BE2C (cell line): Measurements from ENCODE around the gene GOLGB1.

ENCODE experiments used
- DNase-seq: peaks from one replicate; pipeline ENCODE4 v3.0.0-alpha.2; 2020
- H3K27me3 ChIP-seq: fragments of 250-450 bp; sonication (Bioruptor Pico); 2 replicates; pipeline ENCODE4 v1.5.1; 2020; ENCODE audit warnings: mild to moderate bottlenecking
- H3K36me3 ChIP-seq: fragments of 250-450 bp; sonication (Bioruptor Pico); 2 replicates; pipeline ENCODE4 v1.5.1; 2020; ENCODE audit warnings: mild to moderate bottlenecking
- H3K4me1 ChIP-seq: fragments of 250-450 bp; sonication (Bioruptor Pico); 2 replicates; pipeline ENCODE4 v1.5.1; 2020
- H3K4me3 ChIP-seq: 2 replicates; pipeline ENCODE4 v1.5.1; 2011; ENCODE audit warnings: low read depth, low read length
- H3K9me3 ChIP-seq: fragments of 250-450 bp; sonication (Bioruptor Pico); 2 replicates; pipeline ENCODE4 v1.5.1; 2020
- CTCF ChIP-seq: IDR thresholded peaks from 2 replicates; pipeline ENCODE4 v1.5.1; 2012; ENCODE audit warnings: mild to moderate bottlenecking, low read depth, low read length

Gene GOLGB1

GRCh38 chr3:121736112-121736511 is 13.4 kb downstream of the GOLGB1 start:
- no peaks in the 10 kb centered on the region for H3K27me3 ChIP-seq
- TF ChIP-seq CTCF: no peak
- no peaks in the 10 kb centered on the region for H3K9me3 ChIP-seq
- H3K4me3 ChIP-seq: no peak overlapping the region
- no peak for DNase-seq
- no peaks in the 10 kb centered on the region for H3K36me3 ChIP-seq
- H3K4me1 ChIP-seq: no peaks in the 10 kb centered on the region

- no peaks in the 10 kb centered on the region for H3K4me1 ChIP-seq
- no peak overlapping the region for H3K4me3 ChIP-seq
- no peak for TF ChIP-seq CTCF
- H3K27me3 ChIP-seq: no peaks in the 10 kb centered on the region
- H3K36me3 ChIP-seq: no peaks in the 10 kb centered on the region
- no peaks in the 10 kb centered on the region for H3K9me3 ChIP-seq
- no peak for DNase-seq
These were observed 14.4 kb downstream of the GOLGB1 start for GRCh38 chr3:121735047-121735696.

DNA sequence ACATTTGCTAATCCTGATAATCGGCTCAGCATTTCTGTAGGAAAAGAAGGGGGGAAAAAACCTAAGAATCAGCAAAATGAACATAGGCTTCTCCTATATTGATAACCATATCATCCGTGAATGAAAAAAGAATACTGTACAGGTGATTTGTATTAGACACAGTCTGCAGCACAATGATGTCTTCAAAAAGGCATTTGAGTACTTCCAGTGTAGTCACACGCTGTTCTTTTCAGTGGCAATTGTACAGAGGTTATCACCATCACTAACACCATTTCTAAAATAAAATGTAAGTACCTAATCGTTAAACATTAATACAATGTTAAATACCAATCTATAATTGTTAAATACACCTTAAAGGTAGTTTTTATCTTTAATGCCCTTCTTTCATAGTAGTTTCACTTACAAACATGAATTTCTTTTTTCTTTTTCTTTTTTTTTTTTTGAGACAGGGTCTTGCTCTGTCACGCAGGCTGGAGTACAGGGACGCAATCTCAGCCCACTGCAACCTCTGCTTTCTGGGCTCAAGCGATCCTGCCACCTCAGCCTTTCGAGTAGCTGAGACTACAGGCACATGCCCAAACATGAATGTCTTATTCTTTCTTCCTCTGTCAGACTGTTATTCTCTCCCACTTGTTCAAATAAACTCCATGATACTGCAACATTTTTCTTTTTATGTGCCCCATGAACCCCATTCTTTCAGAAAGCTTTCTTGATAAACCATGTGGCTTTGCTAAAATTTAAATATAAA is 18.4 kb downstream of the GOLGB1 start:
- Histone ChIP-seq H3K4me1 (no peaks in the 10 kb centered on the region), H3K9me3 (no peaks in the 10 kb centered on the region), H3K36me3 (no peaks in the 10 kb centered on the region; the same call in 1 of the 2 replicates), H3K4me3 (no peak overlapping the region), H3K27me3 (no peaks in the 10 kb centered on the region)
- DNase-seq: no peak
- no peak for TF ChIP-seq CTCF

DNA sequence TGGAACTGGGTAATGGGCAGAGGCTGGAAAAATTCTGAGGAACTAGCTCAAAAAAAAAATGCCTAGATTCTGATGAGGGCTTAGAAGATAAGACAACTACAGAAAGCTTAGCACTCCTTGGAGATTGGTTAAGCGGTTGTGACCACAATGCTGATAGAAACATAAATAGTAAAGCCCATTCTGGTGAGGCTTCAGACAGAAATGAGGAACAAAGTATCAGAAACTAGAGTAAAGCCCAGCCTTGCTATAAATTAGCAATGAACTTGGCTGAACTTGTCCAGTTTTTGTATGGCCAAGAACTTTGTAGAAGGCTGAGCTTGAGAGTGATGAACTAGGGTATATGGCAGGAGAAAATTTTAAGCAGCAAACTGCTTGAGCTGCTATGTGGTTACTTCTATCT is 25.4 kb downstream of the GOLGB1 start:
- TF ChIP-seq CTCF: no peak
- no peak for DNase-seq
- peaks cover 3% of the 10 kb centered on the region for H3K36me3 ChIP-seq

DNA sequence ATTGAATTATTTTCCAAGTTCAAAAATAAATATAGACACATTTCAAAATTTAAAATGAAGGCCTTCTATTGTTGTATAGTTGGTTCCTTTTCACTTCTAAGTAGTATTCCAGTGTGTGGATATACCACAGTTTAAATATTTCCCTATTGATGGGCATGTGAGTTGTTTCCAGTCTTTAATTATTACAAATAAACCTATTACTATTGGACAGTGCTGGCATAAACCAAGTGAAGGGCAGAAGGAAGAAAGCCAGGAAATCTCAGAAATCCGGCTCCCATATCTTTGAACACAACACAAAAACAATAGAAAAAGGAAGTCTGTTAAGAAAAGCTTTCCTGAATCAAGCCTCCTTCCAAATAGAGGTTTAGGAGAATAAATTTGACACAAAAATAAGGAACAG is 26.1 kb downstream of the GOLGB1 start:
- no peak for DNase-seq
- no peaks in the 10 kb centered on the region for H3K9me3 ChIP-seq
- H3K4me1 ChIP-seq: no peaks in the 10 kb centered on the region
- peaks cover 3% of the 10 kb centered on the region for H3K36me3 ChIP-seq
- no peak overlapping the region for H3K4me3 ChIP-seq
- no peak for TF ChIP-seq CTCF
- no peaks in the 10 kb centered on the region for H3K27me3 ChIP-seq

More for the DNA sequence above, 25.4 kb downstream of the GOLGB1 start:
- Histone ChIP-seq H3K9me3 (no peaks in the 10 kb centered on the region), H3K4me3 (no peak overlapping the region), H3K4me1 (no peaks in the 10 kb centered on the region), H3K27me3 (no peaks in the 10 kb centered on the region)

DNA sequence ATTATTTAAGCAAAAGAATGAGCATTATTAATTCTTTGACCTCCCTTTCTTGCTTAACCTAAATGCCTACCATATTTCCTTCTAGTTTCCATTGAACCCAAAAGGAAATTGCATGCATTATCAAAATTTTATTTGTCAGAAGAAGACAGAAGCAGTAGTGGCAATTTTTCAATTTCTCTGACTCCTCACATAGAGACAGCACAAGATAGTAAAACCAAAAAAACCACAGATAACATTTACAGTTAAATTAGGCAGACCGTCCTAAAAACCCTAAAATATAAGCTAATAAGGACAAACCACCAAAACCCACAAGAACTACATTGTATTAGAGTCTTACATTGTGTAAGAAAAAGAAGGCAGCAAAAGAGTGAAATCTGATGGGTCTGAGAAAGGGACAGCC is 27.1 kb downstream of the GOLGB1 start:
- H3K27me3 ChIP-seq: no peaks in the 10 kb centered on the region
- no peaks in the 10 kb centered on the region for H3K9me3 ChIP-seq
- H3K4me1 ChIP-seq: no peaks in the 10 kb centered on the region
- peaks cover 3% of the 10 kb centered on the region for H3K36me3 ChIP-seq
- TF ChIP-seq CTCF: no peak
- no peak for DNase-seq
- H3K4me3 ChIP-seq: no peak overlapping the region
